Skeletal muscle satellite cell (primary cell): Measurements from ENCODE around the gene PLXNC1.

Source experiments
- H3K27me3 ChIP-seq: 2 replicates; pipeline ENCODE4 v1.7.0; 2013; ENCODE audit warnings: low read length; ENCODE audit not compliant: control insufficient read depth, insufficient read depth
- H3K36me3 ChIP-seq: 2 replicates; pipeline ENCODE4 v1.7.0; 2013; ENCODE audit warnings: mild to moderate bottlenecking, control low read depth, low read length; ENCODE audit not compliant: insufficient read depth
- H3K4me1 ChIP-seq: 2 replicates; pipeline ENCODE4 v1.7.0; 2013; ENCODE audit warnings: low read length; ENCODE audit not compliant: control insufficient read depth, insufficient read depth
- H3K4me2 ChIP-seq: 2 replicates; pipeline ENCODE4 v1.7.0; 2013; ENCODE audit warnings: mild to moderate bottlenecking, low read length
- H3K4me3 ChIP-seq: 2 replicates; pipeline ENCODE4 v1.7.0; 2013; ENCODE audit warnings: low read length
- H3K9ac ChIP-seq: 2 replicates; pipeline ENCODE4 v1.7.0; 2013; ENCODE audit warnings: mild to moderate bottlenecking, low read depth, low read length, moderate library complexity
- H3K9me3 ChIP-seq: replicated peaks from 2 replicates; pipeline ENCODE4 v1.7.0; 2013; ENCODE audit warnings: mild to moderate bottlenecking, control low read depth, low read length

The PLXNC1 gene

GRCh38 chr12:94149119-94149780 lies 873 bp downstream of the PLXNC1 start:
- H3K9ac ChIP-seq = no peak overlapping the region

DNA sequence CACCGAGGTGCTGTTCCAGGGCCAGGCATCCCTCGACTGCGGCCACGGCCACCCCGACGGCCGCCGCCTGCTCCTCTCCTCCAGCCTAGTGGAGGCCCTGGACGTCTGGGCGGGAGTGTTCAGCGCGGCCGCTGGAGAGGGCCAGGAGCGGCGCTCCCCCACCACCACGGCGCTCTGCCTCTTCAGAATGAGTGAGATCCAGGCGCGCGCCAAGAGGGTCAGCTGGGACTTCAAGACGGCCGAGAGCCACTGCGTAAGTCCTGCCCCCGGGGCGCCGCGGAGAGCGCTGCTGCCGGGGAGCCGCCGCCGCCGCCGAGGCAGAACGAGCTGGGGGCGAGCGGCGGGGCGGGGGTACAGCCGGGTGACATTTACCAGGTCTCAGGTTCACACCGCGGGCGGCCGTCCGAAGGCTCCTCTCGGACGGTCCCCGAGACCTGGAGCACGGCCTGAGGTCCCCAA lies 1.4 kb downstream of the PLXNC1 start:
- H3K4me1 ChIP-seq = peaks cover 2% of the 10 kb centered on the region
- peaks cover 87% of the 10 kb centered on the region for H3K27me3 ChIP-seq
- H3K36me3 ChIP-seq = no peaks in the 10 kb centered on the region
- no peak overlapping the region for H3K9ac ChIP-seq
- H3K9me3 ChIP-seq = no peaks in the 10 kb centered on the region
- H3K4me2 ChIP-seq = peak overlapping the region; percentile 79
- no peak overlapping the region for H3K4me3 ChIP-seq

More at GRCh38 chr12:94149119-94149780, 873 bp downstream of the PLXNC1 start:
- Histone ChIP-seq H3K4me1 (peaks cover 2% of the 10 kb centered on the region), H3K4me3 (peak overlapping the region; percentile 60), H3K9me3 (no peaks in the 10 kb centered on the region), H3K36me3 (no peaks in the 10 kb centered on the region), H3K27me3 (peaks cover 87% of the 10 kb centered on the region), H3K4me2 (peak overlapping the region; percentile 79)

DNA sequence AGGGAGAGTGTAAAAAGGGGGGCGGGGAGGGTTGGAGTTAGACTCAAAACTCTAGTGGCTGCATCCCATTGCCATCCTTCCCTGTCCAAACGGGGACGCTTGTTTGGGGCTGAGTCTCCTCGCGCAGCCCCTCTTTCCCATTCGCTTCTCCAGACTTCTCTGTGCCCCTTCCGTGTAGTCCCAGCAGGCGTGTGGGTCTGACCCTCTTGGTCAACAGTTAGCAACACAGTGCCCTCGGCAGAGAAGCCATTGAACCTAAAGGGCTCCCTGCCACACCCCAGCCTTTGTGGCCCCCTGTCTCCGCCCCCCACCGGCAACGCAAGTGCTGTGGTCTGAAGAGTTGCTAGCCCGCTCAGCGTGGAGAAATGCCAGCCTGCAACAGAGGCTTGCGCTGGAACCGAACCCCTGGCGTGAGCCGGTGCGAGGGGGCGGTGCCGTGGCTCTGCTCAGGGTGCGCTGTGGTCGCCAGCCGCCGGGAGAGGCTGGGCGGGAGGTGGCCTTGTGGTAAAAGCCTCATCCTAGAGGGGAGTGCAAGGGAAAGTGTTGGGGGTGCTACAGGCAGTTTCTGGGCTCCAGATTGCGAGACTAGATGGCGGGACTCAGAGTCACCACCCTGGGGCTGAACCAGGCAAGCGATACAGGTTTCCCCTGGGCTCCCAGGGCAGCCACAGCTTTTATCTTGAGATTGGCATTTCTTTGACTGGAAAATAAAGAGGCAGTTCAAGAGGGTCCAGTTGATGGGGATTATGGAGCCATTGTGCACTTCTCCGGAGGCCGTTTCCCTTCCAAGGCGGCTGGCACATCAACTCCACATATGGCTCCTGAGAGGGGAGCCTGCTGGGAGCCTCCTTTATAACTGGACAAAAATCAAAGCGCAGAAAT lies 2.1 kb downstream of the PLXNC1 start:
- H3K4me3 ChIP-seq = no peak overlapping the region
- H3K9ac ChIP-seq = no peak overlapping the region
- H3K36me3 ChIP-seq = no peaks in the 10 kb centered on the region
- H3K4me2 ChIP-seq = peak overlapping the region; percentile 79
- peaks cover 89% of the 10 kb centered on the region for H3K27me3 ChIP-seq
- no peaks in the 10 kb centered on the region for H3K9me3 ChIP-seq
- peaks cover 2% of the 10 kb centered on the region for H3K4me1 ChIP-seq

DNA sequence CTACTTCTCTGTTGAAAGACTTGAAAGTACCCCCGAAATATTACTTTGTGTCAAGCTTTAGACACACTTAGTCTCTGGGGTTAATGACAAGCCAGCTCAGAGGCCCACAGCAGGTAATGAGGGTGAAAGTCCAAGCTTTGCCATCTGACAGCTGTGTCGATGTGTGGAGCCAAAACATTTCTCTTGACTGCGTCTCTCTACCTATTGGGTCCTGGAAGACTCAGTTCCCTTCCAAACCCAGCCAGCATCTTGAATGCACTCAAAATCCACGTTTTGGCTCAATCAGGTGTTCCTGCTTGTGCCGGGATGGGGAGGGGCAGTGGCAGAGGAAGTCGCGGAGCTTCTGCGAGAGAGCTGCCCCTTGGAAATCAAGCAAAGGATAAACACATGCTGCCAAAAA lies 3.2 kb downstream of the PLXNC1 start:
- Histone ChIP-seq H3K9me3 (no peaks in the 10 kb centered on the region), H3K36me3 (no peaks in the 10 kb centered on the region), H3K9ac (no peak overlapping the region), H3K27me3 (peaks cover 86% of the 10 kb centered on the region), H3K4me1 (peaks cover 2% of the 10 kb centered on the region), H3K4me3 (no peak overlapping the region), H3K4me2 (no peak overlapping the region)

- Histone ChIP-seq H3K27me3 (peaks cover 85% of the 10 kb centered on the region), H3K4me3 (no peak overlapping the region)
Measured at GRCh38 chr12:94152292-94153078, 4.1 kb downstream of the PLXNC1 start.

GRCh38 chr12:94157181-94157580 lies 8.8 kb downstream of the PLXNC1 start:
- H3K36me3 ChIP-seq = no peaks in the 10 kb centered on the region
- H3K9me3 ChIP-seq = no peaks in the 10 kb centered on the region
- no peak overlapping the region for H3K4me3 ChIP-seq
- H3K4me1 ChIP-seq = no peaks in the 10 kb centered on the region
- H3K27me3 ChIP-seq = peaks cover 52% of the 10 kb centered on the region
- H3K4me2 ChIP-seq = no peak overlapping the region
- H3K9ac ChIP-seq = no peak overlapping the region

More at GRCh38 chr12:94152292-94153078, 4.1 kb downstream of the PLXNC1 start:
- peaks cover 2% of the 10 kb centered on the region for H3K4me1 ChIP-seq
- no peak overlapping the region for H3K4me2 ChIP-seq
- no peaks in the 10 kb centered on the region for H3K36me3 ChIP-seq
- H3K9ac ChIP-seq = no peak overlapping the region
- no peaks in the 10 kb centered on the region for H3K9me3 ChIP-seq

- Histone ChIP-seq H3K36me3 (no peaks in the 10 kb centered on the region), H3K4me3 (no peak overlapping the region), H3K4me1 (no peaks in the 10 kb centered on the region), H3K9ac (no peak overlapping the region), H3K4me2 (no peak overlapping the region), H3K9me3 (no peaks in the 10 kb centered on the region), H3K27me3 (peaks cover 44% of the 10 kb centered on the region)
Measured at GRCh38 chr12:94157981-94158411, 9.6 kb downstream of the PLXNC1 start.

DNA sequence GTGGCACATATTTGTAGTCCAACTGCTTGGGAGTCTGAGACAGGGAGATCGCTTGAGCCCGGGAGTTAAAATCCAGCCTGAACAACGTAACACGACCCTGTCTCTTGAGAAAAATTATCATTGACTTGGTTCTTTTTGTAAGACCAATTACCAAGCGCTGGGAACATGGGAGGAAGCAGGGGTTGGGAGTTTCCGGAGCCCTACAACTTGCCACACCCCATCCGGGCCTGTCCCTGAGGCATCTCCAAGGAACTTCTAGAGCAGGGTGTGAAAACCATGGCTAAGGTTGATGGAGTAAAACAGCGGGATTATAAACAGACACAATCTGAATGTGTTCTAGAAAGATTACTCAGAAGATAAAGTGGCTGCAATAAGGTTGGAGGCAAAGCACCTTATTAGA lies 10.3 kb downstream of the PLXNC1 start:
- Histone ChIP-seq H3K4me1 (no peaks in the 10 kb centered on the region), H3K9me3 (no peaks in the 10 kb centered on the region), H3K9ac (no peak overlapping the region), H3K4me3 (no peak overlapping the region), H3K36me3 (no peaks in the 10 kb centered on the region), H3K27me3 (peaks cover 37% of the 10 kb centered on the region), H3K4me2 (no peak overlapping the region)

DNA sequence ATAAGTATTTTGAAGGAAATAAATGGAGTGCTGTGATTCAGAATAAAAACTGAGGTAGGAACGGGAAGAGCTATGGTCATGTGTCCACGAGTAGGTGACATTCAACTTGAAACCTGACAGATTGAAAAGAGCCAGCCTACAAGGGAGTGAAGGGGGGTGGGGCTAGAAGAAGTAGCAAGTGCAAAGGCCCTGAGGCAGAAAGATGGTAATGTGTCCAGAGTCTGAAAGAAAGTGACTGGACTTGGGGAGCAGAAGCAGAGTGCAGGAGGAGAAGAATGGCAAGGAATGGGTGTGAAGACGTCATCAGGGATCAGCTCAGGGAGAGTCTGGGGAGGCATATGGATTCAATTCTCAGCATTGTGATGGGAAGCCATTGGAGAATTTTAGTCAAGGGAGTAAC lies 13.7 kb downstream of the PLXNC1 start:
- no peaks in the 10 kb centered on the region for H3K9me3 ChIP-seq
- no peak overlapping the region for H3K9ac ChIP-seq
- H3K4me2 ChIP-seq = no peak overlapping the region
- no peaks in the 10 kb centered on the region for H3K36me3 ChIP-seq
- H3K4me3 ChIP-seq = no peak overlapping the region
- no peaks in the 10 kb centered on the region for H3K4me1 ChIP-seq
- peaks cover 35% of the 10 kb centered on the region for H3K27me3 ChIP-seq

DNA sequence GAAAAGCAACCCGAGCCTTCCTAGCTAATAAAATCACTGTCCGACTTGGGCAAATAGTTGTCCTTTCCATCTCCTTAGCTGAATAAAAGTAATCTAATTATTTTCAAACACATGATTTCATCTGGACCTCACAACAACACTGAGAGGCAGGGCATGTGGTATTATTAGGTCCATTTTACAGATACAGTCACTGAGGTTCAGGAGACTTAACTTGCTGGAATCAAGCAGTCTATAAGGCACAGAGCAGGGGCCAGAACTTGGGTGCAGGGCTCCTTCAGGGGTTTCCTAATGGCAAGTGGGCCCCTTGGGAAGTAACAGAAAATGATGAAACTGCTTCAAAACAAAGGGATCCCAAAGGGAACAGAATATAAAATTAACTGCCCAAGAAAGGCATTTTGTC lies 15.5 kb downstream of the PLXNC1 start:
- no peaks in the 10 kb centered on the region for H3K9me3 ChIP-seq
- no peak overlapping the region for H3K4me3 ChIP-seq
- H3K4me2 ChIP-seq = no peak overlapping the region
- peaks cover 45% of the 10 kb centered on the region for H3K27me3 ChIP-seq
- H3K36me3 ChIP-seq = no peaks in the 10 kb centered on the region
- H3K9ac ChIP-seq = no peak overlapping the region
- H3K4me1 ChIP-seq = no peaks in the 10 kb centered on the region

GRCh38 chr12:94165138-94165537 lies 16.8 kb downstream of the PLXNC1 start:
- no peak overlapping the region for H3K9ac ChIP-seq
- H3K4me1 ChIP-seq = no peaks in the 10 kb centered on the region
- peaks cover 42% of the 10 kb centered on the region for H3K27me3 ChIP-seq
- no peaks in the 10 kb centered on the region for H3K9me3 ChIP-seq
- H3K36me3 ChIP-seq = no peaks in the 10 kb centered on the region
- H3K4me3 ChIP-seq = no peak overlapping the region
- H3K4me2 ChIP-seq = peak overlapping the region; percentile 25
